ENCODE data around the gene ALPK3. TPM values are rescaled to one million over a fixed set of nuclear protein-coding genes. Genes with fewer than 3 reads are reported as not detected.

Gene ALPK3
- total and polyA plus RNA-seq, 9 of the 15 experiments (the other 6 are each of a cell fraction or from before 2014, with no cell fraction given), result 0.04 to 1.0 (median 0.07) TPM; not detected in 2

GRCh38 chr15:84818261-84819131, 1.3 kb downstream of the ALPK3 start (continued):
- TF ChIP-seq THRA (IDR thresholded peaks at IDR 0.05) (no peak), TCF7 (IDR thresholded peaks at IDR 0.05; ENCODE audit: borderline replicate concordance) (no peak), SMAD4 (CRISPR knock-in tag; conservative IDR thresholded peaks at IDR 0.05) (no peak), ESRRA (IDR thresholded peaks at IDR 0.05; ENCODE audit: borderline replicate concordance, low read depth) (0 out of 2 replicates have a peak, but pooled peaks have one; percentile 15), NR2C2 (CRISPR knock-in tag; IDR thresholded peaks at IDR 0.05) (no peak), NR2C2 (tag; IDR thresholded peaks at IDR 0.05) (peak; percentile 46; the same call in 1 of the 2 replicates), L3MBTL2 (IDR thresholded peaks at IDR 0.05) (peak; percentile 46; the same call in 1 of the 2 replicates), CTCF (IDR thresholded peaks at IDR 0.05 in 2 of 3, conservative IDR thresholded peaks at IDR 0.05 in 1 of 3; ENCODE audit: insufficient read depth in 2 of 3, low read depth in 1 of 3, low read length in 3 of 3) (peak in 1 of 3 experiments; percentile 12; a peak in 1 of 6 replicates), ZNF592 (IDR thresholded peaks at IDR 0.05) (0 out of 2 replicates have a peak, but pooled peaks have one; percentile 58), E2F6 (IDR thresholded peaks at IDR 0.05; ENCODE audit: borderline replicate concordance in 1 of 2, extremely low read depth in 1 of 2, insufficient read depth in 1 of 2, insufficient read length in 1 of 2, low read depth in 1 of 2, low read length in 1 of 2, poor library complexity in 1 of 2, severe bottlenecking in 1 of 2) (peak in 1 of 2 experiments; percentile 19)

Data from K562 (cell line).